ENCODE data around the gene DYNAP. TPM values are rescaled to one million over a fixed set of nuclear protein-coding genes. Genes with fewer than 3 reads are reported as not detected.

The DYNAP gene
- total RNA-seq: not detected
- long read RNA-seq, donor 1: 0 reads
- long read RNA-seq, donor 2: 0 reads

GRCh38 chr18:54590945-54591344 lies at the start of gene DYNAP:
Gene DYNAP, plus strand, starts transcription at chr18:54591245. Its CDS starts 38 bp downstream, at chr18:54591283.
- TF ChIP-seq CTCF (IDR thresholded peaks at IDR 0.05): no peak
- Histone ChIP-seq H3K4me3 (no peak within 1 kb of the TSS), H3K9me3 (no peaks in the 10 kb centered on the region), H3K36me3 (ENCODE audit: low read depth) (no peaks in the 10 kb centered on the region), H3K4me1 (ENCODE audit: low read depth) (no peaks in the 10 kb centered on the region)
- ATAC-seq: no peak
- intact Hi-C loops (cut with DNase I, micrococcal nuclease): no loop called here
- no peak for DNase-seq

- intact Hi-C loops (cut with DNase I, micrococcal nuclease): no loop called here
- no peak for TF ChIP-seq CTCF (IDR thresholded peaks at IDR 0.05)
- H3K4me1 ChIP-seq (ENCODE audit: low read depth): no peaks in the 10 kb centered on the region
- DNase-seq (no peak), ATAC-seq (no peak)
- no peak overlapping the region for H3K4me3 ChIP-seq
- peaks cover 11% of the 10 kb centered on the region for H3K9me3 ChIP-seq
- H3K36me3 ChIP-seq (ENCODE audit: low read depth): no peaks in the 10 kb centered on the region
Measured at GRCh38 chr18:54551590-54551989, 39.5 kb upstream of the DYNAP start.

GRCh38 chr18:54555286-54555685 lies 35.8 kb upstream of the DYNAP start:
- no peak for TF ChIP-seq CTCF (IDR thresholded peaks at IDR 0.05)

GRCh38 chr18:54555996-54556395 lies 35.0 kb upstream of the DYNAP start:
- no peak overlapping the region for H3K4me3 ChIP-seq
- no peaks in the 10 kb centered on the region for H3K36me3 ChIP-seq (ENCODE audit: low read depth)
- peaks cover 11% of the 10 kb centered on the region for H3K9me3 ChIP-seq
- no peak for ATAC-seq
- H3K4me1 ChIP-seq (ENCODE audit: low read depth): no peaks in the 10 kb centered on the region
- TF ChIP-seq CTCF (IDR thresholded peaks at IDR 0.05): no peak
- intact Hi-C loops (cut with DNase I, micrococcal nuclease): loop anchor here in 1 of 2 donors (5.0 kb wide), 1 partner anchor 91 kb away; no protein-coding TSS in a partner anchor
- DNase-seq: no peak

More at GRCh38 chr18:54555286-54555685, 35.8 kb upstream of the DYNAP start:
- Histone ChIP-seq H3K9me3 (peaks cover 11% of the 10 kb centered on the region), H3K4me1 (ENCODE audit: low read depth) (no peaks in the 10 kb centered on the region), H3K4me3 (no peak overlapping the region), H3K36me3 (ENCODE audit: low read depth) (no peaks in the 10 kb centered on the region)
- ATAC-seq (no peak), DNase-seq (no peak)
- intact Hi-C loops (cut with DNase I, micrococcal nuclease): loop anchor here in 1 of 2 donors (5.0 kb wide), 1 partner anchor 92 kb away; no protein-coding TSS in a partner anchor

GRCh38 chr18:54557958-54558357 lies 33.1 kb upstream of the DYNAP start:
- no peak for ATAC-seq
- intact Hi-C loops (cut with DNase I, micrococcal nuclease): loop anchor here in 1 of 2 donors (5.0 kb wide), 1 partner anchor 89 kb away; no protein-coding TSS in a partner anchor
- Histone ChIP-seq H3K36me3 (ENCODE audit: low read depth) (no peaks in the 10 kb centered on the region), H3K9me3 (no peaks in the 10 kb centered on the region), H3K4me3 (no peak overlapping the region), H3K4me1 (ENCODE audit: low read depth) (no peaks in the 10 kb centered on the region)
- no peak for DNase-seq
- TF ChIP-seq CTCF (IDR thresholded peaks at IDR 0.05): no peak
